ENCODE results near the gene RESP18.

- TF ChIP-seq POLR2AphosphoS5 (IDR thresholded peaks at IDR 0.05; ENCODE audit: low read depth, low read length) (no peak), CTCF (IDR thresholded peaks at IDR 0.05) (no peak), GABPA (IDR thresholded peaks at IDR 0.05; ENCODE audit: low read depth) (no peak), TAF1 (IDR thresholded peaks at IDR 0.05; ENCODE audit: borderline replicate concordance, low read depth, low read length) (no peak), REST (IDR thresholded peaks at IDR 0.05; ENCODE audit: low read depth, low read length) (no peak), USF1 (IDR thresholded peaks at IDR 0.05; ENCODE audit: borderline replicate concordance, low read depth) (no peak), TEAD4 (IDR thresholded peaks at IDR 0.05; ENCODE audit: borderline replicate concordance, insufficient read depth) (no peak), NRF1 (IDR thresholded peaks at IDR 0.05; ENCODE audit: low read depth, low read length) (no peak), EP300 (IDR thresholded peaks at IDR 0.05; ENCODE audit: borderline replicate concordance in 1 of 2, low read depth in 1 of 2, low read length in 1 of 2) (no peak)
Measured at GRCh38 chr2:219309278-219309677, 23.3 kb downstream of the RESP18 start, which contains the start of gene PTPRN.

All from SK-N-SH (cell line).